ENCODE data around the gene CYS1.

CYS1 gene

DNA sequence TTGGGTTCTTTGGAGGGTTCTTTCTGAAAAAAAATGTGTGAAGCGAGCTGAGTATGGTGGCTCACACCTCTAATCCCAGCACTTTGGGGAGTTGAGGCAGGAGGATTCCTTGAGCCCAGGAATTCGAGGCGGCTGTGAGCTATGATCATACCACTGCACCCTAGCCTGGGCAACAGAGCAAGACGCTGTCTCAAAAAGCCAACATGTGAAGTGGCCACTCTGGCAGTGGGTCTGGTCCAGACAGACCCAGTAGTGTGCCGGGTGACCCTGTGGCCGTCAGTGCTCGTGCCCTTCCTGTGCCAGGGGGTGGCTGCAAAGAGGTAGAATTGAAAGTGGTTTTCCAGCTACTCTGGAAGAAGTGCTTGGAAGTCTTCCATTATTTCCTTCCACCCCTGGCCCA lies 25.2 kb downstream of the CYS1 start:
- no peak for DNase-seq (ENCODE audit: low read depth)
- H3K4me3 ChIP-seq (ENCODE audit: low read depth, low read length): no peak overlapping the region

DNA sequence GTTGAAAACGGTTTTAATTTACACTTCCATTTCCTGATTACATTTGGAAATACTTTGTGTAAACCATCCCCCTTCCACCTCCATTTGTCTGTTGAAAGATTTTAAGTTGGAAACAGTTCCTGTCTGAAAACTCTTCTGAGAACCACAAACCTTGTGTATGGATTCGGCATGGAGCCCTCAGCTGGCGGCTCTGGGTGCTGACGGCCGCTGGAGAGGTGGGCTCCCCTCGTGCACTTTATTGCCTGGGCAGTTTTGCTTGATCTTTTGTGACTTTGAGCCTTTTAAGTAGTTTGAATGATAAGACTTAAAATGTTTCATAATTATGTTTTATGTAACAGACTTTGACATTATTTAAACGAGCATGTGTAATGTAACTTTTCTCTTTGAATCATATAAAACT lies 25.8 kb downstream of the CYS1 start:
- no peak overlapping the region for H3K4me3 ChIP-seq (ENCODE audit: low read depth, low read length)
- DNase-seq (ENCODE audit: low read depth): no peak

DNA sequence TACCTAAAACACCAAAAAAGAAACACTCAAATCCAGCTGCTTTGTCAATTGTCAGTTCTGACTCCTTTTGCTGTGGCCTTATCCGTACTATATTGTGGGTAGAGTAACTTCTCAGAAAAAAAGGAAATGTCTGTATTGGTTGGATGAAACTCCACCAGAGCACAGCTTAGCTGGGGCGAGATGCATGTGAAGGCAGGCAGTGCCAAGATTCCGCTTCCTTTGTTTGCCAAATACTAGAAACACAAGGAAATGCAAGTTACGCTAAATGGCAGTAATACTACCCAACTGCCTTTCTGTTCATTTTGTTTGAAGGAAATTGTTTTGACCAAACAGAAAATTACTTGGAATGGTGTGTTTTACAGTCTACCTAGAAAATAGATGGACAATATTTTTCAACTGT lies 26.9 kb downstream of the CYS1 start:
- no peak overlapping the region for H3K4me3 ChIP-seq (ENCODE audit: low read depth, low read length)
- no peak for DNase-seq (ENCODE audit: low read depth)

DNA sequence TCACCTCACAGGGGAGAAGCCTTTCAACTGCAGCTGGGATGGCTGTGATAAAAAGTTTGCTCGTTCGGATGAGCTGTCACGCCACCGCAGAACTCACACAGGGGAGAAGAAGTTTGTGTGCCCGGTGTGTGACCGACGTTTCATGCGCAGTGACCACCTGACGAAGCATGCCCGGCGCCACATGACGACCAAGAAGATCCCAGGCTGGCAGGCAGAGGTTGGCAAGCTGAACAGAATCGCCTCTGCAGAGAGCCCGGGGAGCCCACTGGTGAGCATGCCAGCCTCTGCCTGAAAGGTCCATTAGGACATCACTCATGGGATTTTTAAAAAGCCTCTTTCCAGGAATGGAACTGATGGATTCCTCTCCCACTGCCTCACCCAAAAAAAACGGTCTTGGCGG lies 28.0 kb downstream of the CYS1 start:
- DNase-seq (ENCODE audit: low read depth): no peak
- H3K4me3 ChIP-seq (ENCODE audit: low read depth, low read length): no peak overlapping the region

DNA sequence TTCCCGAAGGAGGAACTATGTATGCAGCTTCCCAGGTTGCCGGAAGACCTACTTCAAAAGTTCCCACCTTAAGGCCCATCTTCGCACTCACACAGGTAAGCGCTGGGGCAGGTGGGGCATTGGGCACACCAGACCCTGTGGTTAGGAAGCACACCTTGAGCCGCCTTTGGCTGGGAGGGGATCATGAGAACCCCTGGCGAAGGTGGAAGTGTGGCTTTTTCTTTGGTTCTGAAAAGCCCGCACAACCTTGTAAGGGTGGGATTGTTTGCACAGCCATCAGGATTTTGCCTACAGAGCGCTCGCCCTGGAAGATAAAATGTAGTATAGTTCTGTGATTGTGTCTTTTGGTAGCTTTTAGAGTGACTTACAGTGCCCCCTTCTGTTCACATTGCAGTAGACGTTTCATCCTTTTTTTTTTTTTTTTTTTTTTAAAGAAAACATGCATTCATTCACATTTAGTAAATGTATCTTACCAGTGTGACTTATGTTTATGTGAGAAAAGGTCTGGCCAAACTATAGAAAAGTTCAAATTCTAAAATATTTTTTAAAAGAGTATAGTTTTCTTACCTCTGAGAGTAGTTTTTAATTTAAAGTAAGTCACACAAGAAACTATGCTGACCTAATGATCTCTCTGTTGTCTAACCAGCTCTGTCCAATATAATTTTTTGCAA lies 31.6 kb downstream of the CYS1 start:
- no peak overlapping the region for H3K4me3 ChIP-seq (ENCODE audit: low read depth, low read length)
- DNase-seq (ENCODE audit: low read depth): no peak

DNA sequence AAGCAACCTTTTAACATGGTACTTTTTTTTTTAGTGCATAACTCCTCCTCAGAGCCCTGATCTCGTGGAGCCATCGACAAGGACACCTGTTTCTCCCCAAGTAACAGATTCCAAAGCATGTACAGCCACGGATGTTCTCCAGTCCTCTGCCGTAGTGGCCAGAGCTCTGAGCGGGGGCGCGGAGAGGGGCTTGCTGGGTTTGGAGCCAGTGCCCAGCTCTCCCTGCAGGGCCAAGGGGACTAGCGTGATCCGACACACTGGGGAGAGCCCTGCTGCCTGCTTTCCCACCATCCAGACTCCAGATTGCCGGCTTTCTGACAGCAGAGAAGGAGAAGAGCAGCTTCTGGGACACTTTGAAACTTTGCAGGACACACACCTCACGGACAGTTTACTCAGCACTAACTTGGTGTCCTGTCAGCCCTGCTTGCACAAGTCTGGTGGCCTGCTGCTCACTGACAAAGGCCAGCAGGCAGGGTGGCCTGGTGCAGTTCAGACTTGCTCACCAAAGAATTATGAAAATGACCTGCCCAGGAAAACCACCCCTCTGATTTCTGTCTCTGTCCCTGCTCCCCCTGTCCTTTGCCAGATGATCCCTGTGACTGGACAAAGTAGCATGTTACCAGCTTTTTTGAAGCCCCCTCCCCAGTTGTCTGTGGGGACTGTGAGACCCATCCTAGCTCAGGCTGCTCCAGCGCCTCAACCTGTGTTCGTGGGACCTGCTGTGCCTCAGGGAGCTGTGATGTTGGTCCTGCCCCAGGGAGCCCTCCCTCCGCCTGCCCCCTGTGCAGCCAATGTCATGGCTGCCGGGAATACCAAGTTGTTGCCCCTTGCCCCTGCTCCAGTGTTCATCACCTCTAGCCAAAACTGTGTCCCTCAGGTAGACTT lies 32.4 kb downstream of the CYS1 start:
- DNase-seq (ENCODE audit: low read depth): no peak

DNA sequence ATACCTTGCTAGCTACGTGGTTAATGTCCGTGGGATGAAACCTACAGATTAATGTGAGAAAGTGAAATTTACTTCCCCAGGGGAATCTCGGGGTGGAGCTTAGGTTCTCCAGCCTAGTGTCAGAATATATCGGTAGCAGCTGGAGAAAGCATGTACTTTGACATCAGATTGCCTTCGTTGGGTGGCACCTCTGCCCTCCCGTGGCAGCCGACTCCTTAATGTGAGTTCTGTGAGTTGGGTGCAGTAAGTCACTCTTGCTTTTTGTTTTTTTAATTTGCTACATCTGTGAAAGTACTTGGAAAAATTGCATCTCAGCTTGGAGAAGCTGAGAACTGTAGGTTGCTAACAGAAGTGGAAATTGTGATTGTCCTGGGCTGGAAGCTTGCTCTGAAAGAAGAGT lies 33.3 kb downstream of the CYS1 start:
- DNase-seq (ENCODE audit: low read depth): no peak
- H3K4me3 ChIP-seq (ENCODE audit: low read depth, low read length): no peak overlapping the region

More for the DNA sequence above, 32.4 kb downstream of the CYS1 start:
- H3K4me3 ChIP-seq (ENCODE audit: low read depth, low read length): no peak overlapping the region

DNA sequence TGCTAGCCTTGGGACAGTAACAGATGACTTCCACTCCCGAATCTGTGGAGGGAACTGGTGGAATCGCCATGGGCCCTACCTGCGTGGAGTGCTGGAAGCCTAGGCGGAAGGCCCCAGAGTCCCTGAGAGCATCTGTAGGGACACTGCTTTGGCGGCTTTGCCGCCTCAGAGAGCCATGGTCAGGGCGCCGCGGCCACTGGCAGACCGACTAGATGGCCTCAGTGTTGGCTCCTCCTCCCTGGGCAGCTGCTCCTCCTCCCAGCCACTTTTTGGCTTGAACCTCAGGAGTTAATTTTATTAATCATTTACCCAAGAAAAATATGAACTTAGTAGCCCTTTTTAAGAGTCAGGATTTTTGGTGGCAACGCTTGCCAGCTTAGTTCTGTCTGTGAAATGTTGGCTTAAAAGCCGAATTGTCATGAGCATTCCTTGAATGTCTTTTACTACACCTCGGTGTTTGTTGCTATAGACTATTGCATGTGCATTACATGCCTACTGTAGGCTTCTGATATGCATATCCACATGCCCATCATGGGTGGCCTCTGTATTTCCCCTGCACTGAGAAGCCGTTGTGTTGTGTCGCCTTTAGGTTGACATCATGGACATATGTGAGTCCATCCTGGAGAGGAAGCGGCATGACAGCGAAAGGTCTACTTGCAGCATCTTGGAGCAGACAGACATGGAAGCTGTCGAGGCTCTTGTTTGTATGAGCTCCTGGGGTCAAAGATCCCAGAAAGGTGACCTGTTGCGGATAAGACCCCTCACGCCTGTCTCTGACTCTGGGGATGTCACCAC lies 34.5 kb downstream of the CYS1 start:
- H3K4me3 ChIP-seq (ENCODE audit: low read depth, low read length): no peak overlapping the region
- DNase-seq (ENCODE audit: low read depth): no peak

GRCh38 chr2:10043906-10044601 lies 36.2 kb downstream of the CYS1 start:
- peak; percentile 74 for DNase-seq (ENCODE audit: low read depth)
- peak overlapping the region; percentile 59 for H3K4me3 ChIP-seq (ENCODE audit: low read depth, low read length)

GRCh38 chr2:10043256-10043905 lies 36.8 kb downstream of the CYS1 start, which contains the start of gene KLF11:
Gene KLF11, plus strand, starts transcription at chr2:10043550. Its CDS starts 167 bp downstream, at chr2:10043717.
- peak; percentile 63 for DNase-seq (ENCODE audit: low read depth)

DNA sequence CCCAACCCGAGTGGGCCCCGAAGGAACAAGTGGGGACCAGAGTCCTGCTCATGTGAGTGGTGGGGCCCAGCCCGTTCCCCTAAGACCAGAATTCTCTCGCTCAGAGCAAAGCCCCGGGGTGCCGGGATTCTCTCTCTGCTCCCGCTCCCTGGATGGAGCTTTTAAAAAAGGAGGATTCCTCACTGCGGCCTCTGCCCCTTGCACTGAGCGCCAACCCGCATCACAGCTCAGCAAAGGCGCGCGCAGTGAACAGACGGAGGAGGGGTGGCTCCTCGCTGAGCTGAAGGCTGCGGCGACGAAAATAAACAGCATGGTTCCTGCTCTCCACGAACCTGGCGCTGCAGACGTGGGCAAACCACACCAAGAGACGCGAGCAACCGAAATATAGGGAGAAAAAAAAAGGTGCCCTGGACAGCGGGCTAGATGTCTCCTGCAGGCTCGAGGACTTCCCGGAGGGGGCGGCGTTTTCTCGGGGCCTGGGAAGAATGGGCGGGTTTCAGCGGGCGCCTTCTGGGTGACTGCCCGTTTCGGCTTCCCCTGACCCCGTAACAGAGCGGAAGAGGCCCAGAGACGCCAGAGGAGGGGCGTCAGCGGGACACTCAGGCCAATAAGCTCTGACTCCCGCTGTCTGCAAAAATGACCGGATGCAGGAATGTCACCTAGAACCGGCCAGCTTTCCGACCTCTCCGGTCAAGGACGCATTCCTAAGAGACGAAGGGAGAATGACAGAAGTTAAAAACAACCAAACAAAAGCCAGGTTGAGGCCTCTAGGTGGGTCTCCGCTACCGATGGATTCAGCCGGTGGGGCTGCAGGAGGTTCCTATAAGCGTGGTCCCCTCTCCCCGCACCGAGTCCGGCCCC lies 37.7 kb downstream of the CYS1 start:
- H3K4me3 ChIP-seq (ENCODE audit: low read depth, low read length): peak overlapping the region; percentile 46
- DNase-seq (ENCODE audit: low read depth): peak; percentile 26

More at GRCh38 chr2:10043256-10043905, 36.8 kb downstream of the CYS1 start, which contains the start of gene KLF11:
- peak within 1 kb of the TSS; percentile 59 for H3K4me3 ChIP-seq (ENCODE audit: low read depth, low read length)

DNA sequence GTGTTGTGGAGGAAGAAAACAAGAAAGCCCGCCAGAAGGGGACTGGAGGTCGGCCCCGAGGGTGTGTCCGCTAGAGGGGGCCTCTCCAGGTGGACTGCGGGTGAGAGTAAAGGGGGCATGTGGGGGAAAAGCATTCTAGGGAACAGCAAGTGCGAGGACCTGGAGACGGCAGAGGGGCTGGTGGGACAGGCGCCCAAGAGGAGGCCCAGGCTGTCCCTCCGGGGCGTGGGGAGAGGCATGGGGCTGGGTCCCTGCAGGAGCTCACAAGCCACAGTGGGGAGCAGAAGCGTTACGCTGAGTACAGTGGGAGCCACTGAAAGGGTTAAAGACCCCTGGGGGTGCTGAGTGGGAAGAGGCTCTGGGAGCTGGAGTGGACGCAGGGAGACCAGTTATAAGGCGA lies 38.5 kb downstream of the CYS1 start:
- no peak for DNase-seq (ENCODE audit: low read depth)
- H3K4me3 ChIP-seq (ENCODE audit: low read depth, low read length): no peak overlapping the region

- no peak for DNase-seq (ENCODE audit: low read depth)
- no peak overlapping the region for H3K4me3 ChIP-seq (ENCODE audit: low read depth, low read length)
Measured at GRCh38 chr2:10039658-10040410, 40.4 kb downstream of the CYS1 start.

DNA sequence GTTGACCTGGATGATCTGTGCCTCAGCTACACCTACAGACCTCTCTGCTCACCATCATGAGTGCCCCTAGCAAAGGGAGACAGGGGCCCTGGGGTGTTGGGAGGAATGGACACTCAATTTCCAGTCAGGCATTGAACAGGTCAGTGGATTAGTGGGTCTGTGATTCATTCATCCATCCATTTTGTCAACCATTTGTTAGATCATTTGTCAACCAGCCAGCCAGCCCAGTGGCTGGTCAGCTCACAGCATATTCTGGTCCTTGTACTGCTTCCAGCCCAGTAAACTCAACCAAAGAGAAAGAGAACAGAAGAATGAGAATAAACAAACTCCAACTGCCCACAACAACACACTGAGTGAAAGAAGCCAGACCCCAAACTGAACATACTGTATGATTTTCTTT lies 41.5 kb downstream of the CYS1 start:
- DNase-seq (ENCODE audit: low read depth): no peak
- no peak overlapping the region for H3K4me3 ChIP-seq (ENCODE audit: low read depth, low read length)

GRCh38 chr2:10038123-10038522 lies 42.1 kb downstream of the CYS1 start:
- H3K4me3 ChIP-seq (ENCODE audit: low read depth, low read length): no peak overlapping the region
- no peak for DNase-seq (ENCODE audit: low read depth)

GRCh38 chr2:10036095-10036884 lies 43.9 kb downstream of the CYS1 start:
- no peak for DNase-seq (ENCODE audit: low read depth)
- no peak overlapping the region for H3K4me3 ChIP-seq (ENCODE audit: low read depth, low read length)

DNA sequence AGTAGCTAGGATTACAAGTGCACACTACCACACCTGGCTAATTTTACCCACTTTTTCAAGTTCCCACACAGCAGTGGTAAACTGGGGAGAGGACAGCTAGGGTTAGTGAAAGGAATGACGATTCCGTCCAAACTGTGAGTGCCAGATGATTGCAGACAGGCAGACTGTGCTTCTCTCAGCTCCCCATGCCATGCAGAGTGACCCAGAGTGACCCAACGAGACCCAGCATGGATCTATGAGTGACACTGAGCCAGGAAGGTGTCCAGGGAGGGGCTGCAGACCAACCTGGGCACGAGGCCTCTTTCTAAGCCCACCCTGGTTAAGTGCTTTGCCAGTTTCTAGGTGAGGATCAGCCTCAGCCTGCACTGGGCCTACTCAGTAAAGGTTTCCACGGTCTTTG lies 44.6 kb downstream of the CYS1 start:
- no peak for DNase-seq (ENCODE audit: low read depth)
- no peak overlapping the region for H3K4me3 ChIP-seq (ENCODE audit: low read depth, low read length)
